Spinal cord (tissue), 10 donors: Measurements from ENCODE around the gene CDH13. TPM values are rescaled to one million over a fixed set of nuclear protein-coding genes. Genes with fewer than 3 reads are reported as not detected.

ENCODE experiments used
- DNase-seq, 6 donors: peaks; one replicate each; pipeline versions ENCODE4 v3.0.0 to v3.0.0-alpha.2; 2013 to 2015; ENCODE audit warnings: low spot score in 6 of 6, low read depth in 4 of 6
- H3K27ac ChIP-seq: one replicate; pipeline ENCODE4 v1.5.1; 2013; ENCODE audit warnings: low read depth, low read length, control low read depth
- H3K27me3 ChIP-seq: one replicate; pipeline ENCODE4 v1.6.1; 2013; ENCODE audit warnings: low read length; ENCODE audit not compliant: control insufficient read depth, insufficient read depth
- H3K36me3 ChIP-seq: one replicate; pipeline ENCODE4 v1.6.1; 2013; ENCODE audit warnings: low read length; ENCODE audit not compliant: control insufficient read depth, insufficient read depth
- H3K4me1 ChIP-seq: one replicate; pipeline ENCODE4 v1.6.1; 2013; ENCODE audit warnings: low read length; ENCODE audit not compliant: control insufficient read depth, insufficient read depth
- H3K4me3 ChIP-seq: one replicate; pipeline ENCODE4 v1.5.1; 2013; ENCODE audit warnings: low read depth, low read length, control low read depth
- H3K9me3 ChIP-seq: one replicate; pipeline ENCODE4 v1.6.1; 2013; ENCODE audit warnings: low read length; ENCODE audit not compliant: control insufficient read depth, insufficient read depth
- WGBS: methylation state at CpG from one replicate; pipeline ENCODE4 v1.1.5; 2013; ENCODE audit warnings: missing lambda C conversion rate; ENCODE audit not compliant: insufficient coverage; 5-methylcytosine and 5-hydroxymethylcytosine counted together
- polyA plus RNA-seq, 2 donors: library from polyadenylated mRNA; unstranded; fragments of 120-200 nt; gene quantifications; one replicate each; pipeline ENCODE4 v1.2.1, GENCODE V29; 2013; ENCODE audit not compliant: insufficient read length in 2 of 2
- total RNA-seq, 2 donors: library from RNA; depleted of rRNA in 1 of 2; stranded (reverse); fragments of 120-200 nt in 1 of 2; fragments of >200 nt in 1 of 2; gene quantifications; one replicate each; pipeline versions ENCODE4 v1.2.3 to v1.2.4, GENCODE V29; 2013 to 2014
- donor health status: healthy.

The CDH13 gene
- total and polyA plus RNA-seq, 4 donors: 34.5 to 82.3 (median 76.4) TPM

DNA sequence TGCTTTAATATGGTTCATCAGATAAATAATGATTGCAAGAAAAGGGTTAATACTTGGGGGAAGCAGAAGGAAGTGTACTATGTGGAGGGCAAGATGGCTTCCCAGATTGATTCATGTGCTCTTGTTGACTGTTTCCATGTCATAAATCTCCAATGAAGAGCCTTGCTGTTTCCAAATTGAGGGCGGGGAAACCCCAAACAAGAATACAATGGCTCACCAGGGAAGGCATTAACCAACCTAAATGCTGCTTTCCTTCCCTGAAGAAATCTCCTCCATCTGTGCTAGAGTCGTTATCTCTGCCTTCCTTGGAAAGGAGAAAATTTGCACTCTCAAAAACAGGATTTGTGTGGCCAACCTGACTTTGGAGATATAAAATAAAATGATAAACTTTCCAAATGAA is 28.0 kb upstream of the CDH13 start:
- no peaks in the 10 kb centered on the region for H3K27me3 ChIP-seq
- peak in 2 of 6 donors; percentile 15 to 85 for DNase-seq
- no peaks in the 10 kb centered on the region for H3K36me3 ChIP-seq
- H3K27ac ChIP-seq: no peak overlapping the region
- no peaks in the 10 kb centered on the region for H3K9me3 ChIP-seq
- H3K4me1 ChIP-seq: peaks cover 16% of the 10 kb centered on the region
- 0% methylated on average over 1 of the region's 2 CpGs for WGBS
- H3K4me3 ChIP-seq: no peak overlapping the region

DNA sequence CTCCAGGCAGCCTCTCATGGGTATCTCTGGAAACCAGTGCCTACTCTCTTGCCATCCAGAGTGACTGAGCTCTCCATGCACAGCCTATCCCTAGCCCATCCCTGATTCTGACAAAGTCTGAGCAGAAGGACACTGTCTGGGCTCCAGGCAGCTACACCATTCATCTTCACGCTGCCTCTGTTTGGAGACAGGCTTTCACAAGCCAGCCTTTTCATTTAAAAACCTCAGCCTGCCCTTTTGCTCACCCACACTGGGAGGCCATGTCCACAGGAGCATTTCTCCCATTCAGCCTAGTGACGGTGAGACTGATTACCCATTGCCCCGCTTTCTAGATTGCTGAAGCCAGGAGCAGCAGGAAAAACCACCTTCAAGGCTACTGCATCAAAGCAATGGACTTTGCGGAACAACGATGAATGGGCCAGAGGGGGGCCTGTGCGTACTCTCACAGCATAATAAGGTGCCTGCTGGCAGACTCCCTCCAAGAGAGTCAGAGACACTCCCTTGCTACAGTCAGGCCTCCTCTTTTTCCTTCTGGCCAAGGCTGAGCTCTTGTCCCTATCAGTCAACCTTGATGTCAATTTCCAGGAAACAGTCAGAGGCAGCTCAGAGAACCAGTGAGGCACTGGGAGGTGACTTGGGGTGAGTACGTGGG is 24.7 kb upstream of the CDH13 start:
- Histone ChIP-seq H3K4me3 (no peak overlapping the region), H3K4me1 (peaks cover 13% of the 10 kb centered on the region), H3K36me3 (no peaks in the 10 kb centered on the region), H3K27me3 (no peaks in the 10 kb centered on the region), H3K9me3 (no peaks in the 10 kb centered on the region), H3K27ac (no peak overlapping the region)
- 42% methylated on average over 7 of the region's 7 CpGs for WGBS
- peak in 2 of 6 donors; percentile 38 to 78 for DNase-seq

DNA sequence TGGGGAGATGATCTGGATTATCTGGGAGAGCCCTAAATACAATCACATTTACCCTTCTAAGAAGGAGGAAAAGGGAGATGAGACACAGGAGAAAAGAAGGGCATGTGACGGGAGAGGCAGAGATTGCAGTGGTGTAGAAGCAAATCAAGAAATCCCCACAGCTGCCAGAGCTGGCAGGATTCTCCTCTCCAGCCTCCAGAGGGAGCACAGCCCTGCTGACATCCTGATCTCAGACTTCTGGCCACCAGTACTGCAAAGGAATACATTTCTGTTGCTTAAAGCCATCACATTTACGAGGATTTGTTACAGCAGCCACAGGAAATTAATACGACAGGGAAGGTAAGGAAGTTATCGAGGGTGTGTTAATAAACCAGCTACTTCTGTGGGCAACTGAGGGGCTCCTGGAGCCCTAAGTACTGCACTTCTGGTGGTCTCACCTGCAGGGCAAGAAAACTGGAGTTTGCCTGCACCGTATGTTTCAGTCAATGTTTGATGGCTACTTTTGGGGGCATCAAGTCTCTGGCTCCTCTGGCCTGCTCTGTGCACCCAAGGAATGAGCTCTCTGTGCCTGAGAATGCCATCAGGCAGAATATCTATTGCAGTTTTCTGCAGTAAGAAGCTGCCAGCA is 22.9 kb upstream of the CDH13 start:
- peaks cover 13% of the 10 kb centered on the region for H3K4me1 ChIP-seq
- peak in 2 of 6 donors; percentile 70 to 87 for DNase-seq
- no peak overlapping the region for H3K27ac ChIP-seq
- no peaks in the 10 kb centered on the region for H3K36me3 ChIP-seq
- no peaks in the 10 kb centered on the region for H3K27me3 ChIP-seq
- WGBS: 57% methylated on average over 3 of the region's 5 CpGs
- H3K4me3 ChIP-seq: no peak overlapping the region
- no peaks in the 10 kb centered on the region for H3K9me3 ChIP-seq

DNA sequence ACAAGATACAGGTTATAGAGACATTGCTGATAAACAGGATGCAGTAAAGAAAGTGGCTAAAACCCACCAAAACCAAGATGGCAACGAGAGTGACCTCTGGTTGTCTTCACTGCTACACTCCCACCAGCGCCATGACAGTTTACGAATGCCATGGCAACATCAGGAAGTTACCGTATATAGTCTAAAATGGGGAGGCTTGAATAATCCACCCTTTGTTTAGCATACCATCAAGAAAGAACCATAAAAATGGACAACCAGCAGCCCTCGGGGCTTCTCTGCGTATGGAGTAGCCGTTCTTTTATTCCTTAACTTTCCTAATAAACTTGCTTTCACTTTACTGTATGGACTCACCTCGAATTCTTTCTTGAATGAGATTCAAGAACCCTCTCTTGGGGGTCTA is 21.7 kb upstream of the CDH13 start:
- Histone ChIP-seq H3K4me3 (no peak overlapping the region), H3K9me3 (no peaks in the 10 kb centered on the region), H3K36me3 (no peaks in the 10 kb centered on the region), H3K27ac (no peak overlapping the region), H3K4me1 (peaks cover 13% of the 10 kb centered on the region), H3K27me3 (no peaks in the 10 kb centered on the region)
- WGBS: 88% methylated on average over 4 of the region's 8 CpGs
- DNase-seq: no peak

DNA sequence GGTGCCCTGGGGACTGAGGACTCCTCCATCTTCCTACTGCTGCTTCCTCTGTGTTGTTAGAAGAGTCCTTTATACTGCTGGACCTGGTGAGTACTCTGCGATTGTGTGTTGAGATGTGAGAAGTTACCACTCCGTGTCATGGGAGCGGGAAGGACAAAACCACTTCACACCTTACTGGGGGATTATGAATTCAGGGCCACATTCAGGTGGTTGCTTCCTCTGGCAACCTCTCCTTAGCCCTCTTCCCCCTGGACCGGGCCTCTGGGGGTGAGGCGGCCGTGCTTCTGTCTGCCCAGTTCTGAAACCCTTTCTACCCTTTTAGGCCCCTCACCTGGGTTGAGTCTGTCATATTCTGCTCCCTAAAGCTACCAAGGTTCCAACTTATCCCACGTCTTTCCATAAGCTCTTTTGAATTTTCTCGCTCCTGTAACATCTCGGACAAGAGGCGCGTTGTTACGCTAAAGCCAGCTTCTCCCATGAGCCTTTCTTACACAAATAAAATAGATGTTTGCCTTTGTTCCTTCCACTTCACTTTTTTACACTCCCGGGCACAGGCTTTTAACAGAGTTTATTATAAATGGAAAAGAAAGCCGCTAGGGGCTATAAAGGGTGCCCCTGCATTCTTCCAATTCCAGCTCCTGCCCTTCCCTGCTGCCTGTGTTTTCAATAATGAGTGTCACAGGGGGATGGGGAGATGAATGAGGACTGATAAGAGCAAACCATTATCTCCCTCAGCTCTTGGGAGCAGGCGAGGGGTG is 20.7 kb upstream of the CDH13 start:
- H3K27ac ChIP-seq: no peak overlapping the region
- H3K9me3 ChIP-seq: no peaks in the 10 kb centered on the region
- 71% methylated on average over 10 of the region's 15 CpGs for WGBS
- H3K4me1 ChIP-seq: peaks cover 13% of the 10 kb centered on the region
- no peak for DNase-seq
- no peaks in the 10 kb centered on the region for H3K36me3 ChIP-seq
- H3K4me3 ChIP-seq: no peak overlapping the region
- H3K27me3 ChIP-seq: no peaks in the 10 kb centered on the region

DNA sequence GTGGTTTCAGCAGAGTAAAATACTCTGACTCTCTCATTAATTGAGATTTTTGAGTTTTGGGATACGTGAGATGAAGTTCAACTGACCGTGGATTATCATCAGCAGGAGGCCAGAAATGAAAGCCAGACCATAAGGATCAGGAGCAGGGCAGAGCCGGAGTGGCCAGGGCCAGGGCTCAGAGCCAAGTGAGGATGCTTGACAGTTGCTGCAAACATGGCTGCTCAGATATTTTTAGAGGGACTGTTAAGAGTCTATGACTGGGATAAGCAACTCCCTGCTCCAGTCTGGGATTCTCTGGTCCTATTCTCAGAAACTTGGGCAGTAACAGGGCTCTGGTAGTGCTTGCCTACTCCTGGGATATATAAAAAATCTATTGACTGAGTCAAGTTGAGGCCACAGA is 17.6 kb upstream of the CDH13 start:
- H3K27me3 ChIP-seq: no peaks in the 10 kb centered on the region
- no peak overlapping the region for H3K4me3 ChIP-seq
- H3K4me1 ChIP-seq: no peaks in the 10 kb centered on the region
- WGBS: 59% methylated on average over 3 of the region's 3 CpGs
- no peak overlapping the region for H3K27ac ChIP-seq
- DNase-seq: no peak
- no peaks in the 10 kb centered on the region for H3K9me3 ChIP-seq
- no peaks in the 10 kb centered on the region for H3K36me3 ChIP-seq

DNA sequence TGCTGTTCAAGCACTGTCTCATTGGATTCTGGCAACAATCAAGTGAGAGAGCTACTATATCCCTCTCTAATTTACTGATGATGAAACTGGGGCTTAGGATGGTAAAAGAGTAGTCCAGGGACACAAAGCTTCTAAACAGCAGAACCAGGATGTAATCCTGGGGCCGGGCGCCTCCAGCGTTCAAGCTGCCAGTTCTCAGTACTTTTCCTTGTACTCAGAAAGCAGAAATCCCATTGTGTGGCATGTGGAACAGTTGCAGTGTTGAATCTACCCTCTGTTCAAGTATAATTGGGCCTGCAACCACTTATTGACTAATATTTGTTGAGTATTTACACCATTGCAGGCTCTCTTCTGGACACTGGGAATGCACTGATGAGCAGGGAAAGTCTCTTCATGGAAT is 14.5 kb upstream of the CDH13 start:
- Histone ChIP-seq H3K36me3 (no peaks in the 10 kb centered on the region), H3K27me3 (no peaks in the 10 kb centered on the region), H3K4me1 (no peaks in the 10 kb centered on the region), H3K9me3 (no peaks in the 10 kb centered on the region), H3K27ac (no peak overlapping the region), H3K4me3 (no peak overlapping the region)
- WGBS: 43% methylated on average over 3 of the region's 3 CpGs
- peak in 1 of 6 donors; percentile 38 for DNase-seq

DNA sequence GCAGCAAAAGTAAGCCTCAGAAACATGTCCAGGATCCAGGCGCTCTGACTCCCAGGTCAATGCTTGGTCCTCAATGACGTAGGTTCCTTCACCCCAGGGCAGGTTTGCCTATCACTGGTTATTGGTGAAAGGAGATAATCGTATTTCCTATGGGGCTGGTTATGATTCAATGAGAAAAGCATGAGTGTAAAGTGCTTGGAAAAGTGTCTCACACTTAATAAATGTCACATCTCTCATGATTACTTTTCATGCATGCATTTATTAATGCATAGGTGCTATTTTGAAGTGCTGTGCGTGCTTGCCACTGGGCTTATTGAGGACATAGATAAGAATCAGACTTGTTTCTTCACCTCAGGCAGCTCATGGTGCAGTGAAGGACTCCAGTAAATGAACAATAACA is 10.4 kb upstream of the CDH13 start:
- Histone ChIP-seq H3K36me3 (no peaks in the 10 kb centered on the region), H3K4me3 (no peak overlapping the region), H3K27me3 (no peaks in the 10 kb centered on the region), H3K27ac (no peak overlapping the region), H3K9me3 (no peaks in the 10 kb centered on the region), H3K4me1 (no peaks in the 10 kb centered on the region)
- WGBS: 100% methylated on average over 2 of the region's 4 CpGs
- no peak for DNase-seq

DNA sequence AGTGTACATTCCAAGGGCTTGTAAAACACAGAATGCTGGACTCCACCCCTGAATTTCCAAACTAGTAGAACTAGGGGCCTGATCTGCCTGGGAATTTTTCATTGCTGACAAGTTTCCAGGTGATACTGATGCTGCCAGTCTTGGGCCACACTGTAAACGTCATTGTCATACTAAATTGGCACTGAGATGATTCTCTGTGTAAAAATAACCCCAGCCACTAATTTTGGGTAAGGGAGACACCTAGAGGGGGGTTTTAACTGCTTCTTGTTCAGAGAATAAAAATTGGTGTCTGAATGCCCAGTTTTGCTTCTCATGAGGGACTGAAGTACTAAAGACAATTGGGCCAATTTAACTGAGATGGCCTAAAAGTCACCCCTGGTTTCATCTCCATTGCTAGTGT is 5.0 kb upstream of the CDH13 start:
- Histone ChIP-seq H3K27me3 (peaks cover 4% of the 10 kb centered on the region), H3K9me3 (no peaks in the 10 kb centered on the region), H3K4me3 (no peak overlapping the region), H3K36me3 (no peaks in the 10 kb centered on the region), H3K27ac (no peak overlapping the region), H3K4me1 (peaks cover 6% of the 10 kb centered on the region)
- peak in 1 of 6 donors; percentile 57 for DNase-seq
- 33% methylated on average over 1 of the region's 1 CpG for WGBS
